Thyroid gland (tissue), 4 donors: ENCODE measurements around the gene CALD1. TPM values are rescaled to one million over a fixed set of nuclear protein-coding genes. Genes with fewer than 3 reads are reported as not detected.
A peak's percentile ranks its signal among the peaks of the same experiment; 100 is the strongest.

ENCODE experiments used
- DNase-seq, 2 donors: peaks; one replicate each; pipeline ENCODE4 v3.0.0-alpha.2; 2019
- H3K27ac ChIP-seq, 3 donors: fragments of 200-600 bp; sonication (generic); 1 replicate in 2 of 3; 2 replicates in 1 of 3; pipeline ENCODE4 v1.5.1; 2016 to 2019; ENCODE audit warnings: mild to moderate bottlenecking in 1 of 3, moderate library complexity in 1 of 3
- H3K27me3 ChIP-seq: fragments of 200-600 bp; sonication (generic); one replicate; pipeline ENCODE4 v1.5.1; 2019
- H3K36me3 ChIP-seq, 2 donors: fragments of 200-600 bp; sonication (generic); one replicate each; pipeline ENCODE4 v1.5.1; 2016 to 2019
- H3K4me1 ChIP-seq, 2 donors: fragments of 200-600 bp; sonication (generic); one replicate each; pipeline ENCODE4 v1.5.1; 2017 to 2019
- H3K4me3 ChIP-seq, 3 donors: fragments of 200-600 bp; sonication (generic); replicated peaks in 1 of 3; 1 replicate in 2 of 3; 2 replicates in 1 of 3; pipeline ENCODE4 v1.5.1; 2016; ENCODE audit warnings: mild to moderate bottlenecking in 1 of 3
- H3K9me3 ChIP-seq: fragments of 200-600 bp; sonication (generic); one replicate; pipeline ENCODE4 v1.5.1; 2017
- CTCF ChIP-seq, 6 experiments: fragments of 200-600 bp in 3 of 6; fragments of 450-650 bp in 3 of 6; sonication (generic) in 3 of 6; IDR thresholded peaks; one replicate each; pipeline ENCODE4 v1.5.1; 2016 to 2019; ENCODE audit warnings: antibody characterized with exemption in 6 of 6, mild to moderate bottlenecking in 2 of 6, inconsistent platforms in 1 of 6, moderate library complexity in 1 of 6
- POLR2A ChIP-seq, 2 donors: fragments of 450-650 bp; IDR thresholded peaks; one replicate each; pipeline ENCODE4 v1.6.1; 2017; ENCODE audit warnings: antibody characterized with exemption in 2 of 2, mild to moderate bottlenecking in 2 of 2, moderate library complexity in 1 of 2
- WGBS, 2 donors: methylation state at CpG; one replicate each; pipeline ENCODE4 v1.1.5; 2017; 5-methylcytosine and 5-hydroxymethylcytosine counted together
- intact Hi-C: fragments of 100-400 bp; cut with DNase I; formaldehyde crosslinking; loops from one replicate; pipeline ENCODE4 v1.15.1; 2023
- total RNA-seq, 4 donors: library from RNA; depleted of rRNA; stranded (reverse); fragments of >200 nt; gene quantifications; one replicate each; pipeline ENCODE4 v1.2.3, GENCODE V29; 2016

Gene CALD1
- total RNA-seq, 4 donors from 2014 or later, result 141 to 223 (median 169) TPM

- H3K27me3 ChIP-seq, result no peaks in the 10 kb centered on the region
- H3K9me3 ChIP-seq, result no peaks in the 10 kb centered on the region
- no peak for TF ChIP-seq POLR2A (IDR thresholded peaks at IDR 0.05)
- no peak for TF ChIP-seq CTCF (IDR thresholded peaks at IDR 0.05)
- intact Hi-C loops, result no loop called here
- H3K27ac ChIP-seq, result no peak overlapping the region
- H3K4me3 ChIP-seq, result no peak overlapping the region
- no peaks in the 10 kb centered on the region for H3K4me1 ChIP-seq
- no peak for DNase-seq
- WGBS, 2 donors, result 85 to 89% methylated on average over 4 of the region's 4 CpGs
- H3K36me3 ChIP-seq, result no peaks in the 10 kb centered on the region
Measured at GRCh38 chr7:134802762-134803161, 23.3 kb downstream of the CALD1 start.

GRCh38 chr7:134804351-134804750, 24.9 kb downstream of the CALD1 start:
- Histone ChIP-seq H3K4me1 (no peaks in the 10 kb centered on the region), H3K27me3 (no peaks in the 10 kb centered on the region), H3K9me3 (no peaks in the 10 kb centered on the region), H3K4me3 (no peak overlapping the region), H3K27ac (peak overlapping the region in 1 of 3 donors; percentile 24), H3K36me3 (no peaks in the 10 kb centered on the region)
- DNase-seq, result no peak
- 52 to 61% methylated on average over 2 of the region's 2 CpGs for WGBS, 2 donors
- TF ChIP-seq POLR2A (IDR thresholded peaks at IDR 0.05), result no peak
- no peak for TF ChIP-seq CTCF (IDR thresholded peaks at IDR 0.05)
- intact Hi-C loops, result no loop called here

- H3K27ac ChIP-seq, result no peak overlapping the region
- no peaks in the 10 kb centered on the region for H3K9me3 ChIP-seq
- 90 to 93% methylated on average over 3 of the region's 3 CpGs for WGBS, 2 donors
- H3K4me3 ChIP-seq, result no peak overlapping the region
- TF ChIP-seq POLR2A (IDR thresholded peaks at IDR 0.05), result no peak
- TF ChIP-seq CTCF (IDR thresholded peaks at IDR 0.05), result no peak
- H3K36me3 ChIP-seq, result no peaks in the 10 kb centered on the region
- no peak for DNase-seq
- no peaks in the 10 kb centered on the region for H3K27me3 ChIP-seq
- H3K4me1 ChIP-seq, result no peaks in the 10 kb centered on the region
- intact Hi-C loops, result no loop called here
Measured at GRCh38 chr7:134804854-134805253, 25.4 kb downstream of the CALD1 start.

- no peaks in the 10 kb centered on the region for H3K9me3 ChIP-seq
- TF ChIP-seq POLR2A (IDR thresholded peaks at IDR 0.05) (no peak), CTCF (IDR thresholded peaks at IDR 0.05) (no peak)
- no peaks in the 10 kb centered on the region for H3K27me3 ChIP-seq
- intact Hi-C loops, result no loop called here
- no peak for DNase-seq
- H3K27ac ChIP-seq, result no peak overlapping the region
- WGBS, 2 donors, result 95 to 98% methylated on average over 4 of the region's 4 CpGs
- H3K4me1 ChIP-seq, result peaks cover 0 to 7% of the 10 kb centered on the region in 2 donors
- no peak overlapping the region for H3K4me3 ChIP-seq
- no peaks in the 10 kb centered on the region for H3K36me3 ChIP-seq
Measured at GRCh38 chr7:134806197-134806596, 26.8 kb downstream of the CALD1 start.

GRCh38 chr7:134809616-134810015, 30.2 kb downstream of the CALD1 start:
- WGBS, 2 donors, result 83 to 92% methylated on average over 1 of the region's 1 CpG
- no peaks in the 10 kb centered on the region for H3K9me3 ChIP-seq
- peaks cover 0 to 8% of the 10 kb centered on the region in 2 donors for H3K4me1 ChIP-seq
- DNase-seq, result no peak
- no peaks in the 10 kb centered on the region for H3K27me3 ChIP-seq
- TF ChIP-seq CTCF (IDR thresholded peaks at IDR 0.05) (no peak), POLR2A (IDR thresholded peaks at IDR 0.05) (no peak)
- H3K27ac ChIP-seq, result no peak overlapping the region
- intact Hi-C loops, result no loop called here
- H3K36me3 ChIP-seq, result no peaks in the 10 kb centered on the region
- H3K4me3 ChIP-seq, result no peak overlapping the region
